AG04449 (cell line): ENCODE data around the gene GPN1.
"Not testable (repeated sequence)": the region's sequence is repeated elsewhere in the genome, so short reads cannot be mapped to it uniquely, and the experiment has no call there.

Experiments used
- CTCF ChIA-PET: fragments of 350-600 bp; formaldehyde crosslinking; extraction: SDS; loops from one replicate; lab custom pipeline; 2021; ENCODE audit warnings: antibody characterized with exemption; lab: Yijun Ruan, JAX
- POLR2A ChIA-PET: fragments of 400-600, 350-600 bp; formaldehyde crosslinking; extraction: SDS; loops from one replicate; lab custom pipeline; 2020; ENCODE audit warnings: antibody characterized with exemption, inconsistent platforms; lab: Yijun Ruan, JAX
- DNase-seq: peaks from one replicate; pipeline ENCODE4 v3.0.0-alpha.2; 2010; ENCODE audit warnings: low read depth, low spot score
- H3K4me3 ChIP-seq: 2 replicates; pipeline ENCODE4 v1.5.1; 2011; ENCODE audit warnings: low read depth, mild to moderate bottlenecking, control low read depth, low read length
- TF ChIP-seq, protein P1 (sequence below): IDR thresholded peaks from one replicate; pipeline ENCODE4 v1.5.1; 2011; ENCODE audit warnings: mild to moderate bottlenecking, moderate library complexity, low read length, control low read depth, inconsistent platforms; ENCODE audit not compliant: insufficient read depth; ENCODE audit errors: missing control alignments

Gene GPN1

DNA sequence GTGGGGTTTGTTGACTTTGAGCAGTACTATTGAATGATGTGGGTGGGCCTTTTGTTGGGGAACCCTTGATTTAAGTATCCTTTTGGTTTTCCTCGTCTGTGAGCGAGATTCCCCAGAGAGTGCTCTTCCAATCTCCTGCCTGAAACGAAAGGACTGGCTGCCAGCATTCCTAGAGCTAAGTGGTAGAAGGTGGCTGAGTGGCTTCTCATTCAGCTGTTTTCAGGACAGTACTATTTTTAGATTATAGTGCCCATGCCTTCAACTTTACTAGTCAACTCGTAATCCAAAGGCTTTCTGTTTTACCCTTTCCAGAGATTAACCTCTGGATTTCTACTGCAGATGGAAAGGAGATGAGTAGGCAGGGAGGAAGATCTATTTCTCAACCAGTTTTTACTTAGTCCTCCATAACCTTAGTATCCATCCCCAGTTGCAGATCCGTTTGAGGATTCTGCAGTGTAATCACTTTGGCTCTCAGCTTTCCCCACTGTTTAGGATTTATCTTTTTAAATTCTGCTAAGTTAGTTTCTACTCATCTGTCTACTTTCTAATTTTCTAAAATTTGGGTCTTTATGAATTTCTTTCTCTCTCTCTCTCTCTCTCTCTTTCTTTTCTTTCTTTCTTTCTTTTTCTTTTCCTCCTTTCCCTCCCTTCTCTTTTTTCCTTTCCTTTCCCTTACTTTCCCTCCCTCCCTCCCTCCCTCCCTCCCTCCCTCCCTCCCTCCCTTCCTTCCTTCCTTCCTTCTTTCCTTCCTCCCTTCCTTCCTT lies 44.1 kb downstream of the GPN1 start:
- CTCF ChIA-PET: interaction anchor here (0.5 to 4.3 kb wide), 2 partner anchors 9 to 26 kb away, joined by 3 to 40 read pairs; no protein-coding TSS in a partner anchor
- POLR2A ChIA-PET: no interaction called here

DNA sequence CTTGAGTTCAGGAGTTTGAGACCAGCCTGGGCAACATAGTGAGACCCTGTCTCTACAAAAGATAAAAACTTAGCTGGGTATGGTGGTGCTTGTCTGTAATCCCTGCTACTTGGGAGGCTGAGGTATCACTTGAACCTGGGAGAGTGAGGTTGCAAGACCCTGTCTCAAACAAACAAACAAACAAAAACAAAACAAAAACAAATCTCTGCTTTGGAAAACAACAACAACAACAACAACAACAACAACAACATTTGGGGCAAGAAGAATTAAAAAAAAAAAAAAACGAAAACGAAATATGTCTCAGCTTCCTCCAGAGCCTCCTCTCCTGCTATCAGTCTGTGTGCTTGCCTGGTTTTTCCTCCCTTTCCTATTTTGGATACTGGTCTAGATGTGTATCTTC lies 51.7 kb downstream of the GPN1 start:
- ChIA-PET POLR2A (no interaction called here), CTCF (interaction anchor here (1.3 to 5.0 kb wide), 3 partner anchors 8 to 34 kb away, joined by 3 to 40 read pairs (median 26); no protein-coding TSS in a partner anchor)
- no peak overlapping the region for H3K4me3 ChIP-seq
- no peak for DNase-seq
- TF ChIP-seq, protein P1, sequence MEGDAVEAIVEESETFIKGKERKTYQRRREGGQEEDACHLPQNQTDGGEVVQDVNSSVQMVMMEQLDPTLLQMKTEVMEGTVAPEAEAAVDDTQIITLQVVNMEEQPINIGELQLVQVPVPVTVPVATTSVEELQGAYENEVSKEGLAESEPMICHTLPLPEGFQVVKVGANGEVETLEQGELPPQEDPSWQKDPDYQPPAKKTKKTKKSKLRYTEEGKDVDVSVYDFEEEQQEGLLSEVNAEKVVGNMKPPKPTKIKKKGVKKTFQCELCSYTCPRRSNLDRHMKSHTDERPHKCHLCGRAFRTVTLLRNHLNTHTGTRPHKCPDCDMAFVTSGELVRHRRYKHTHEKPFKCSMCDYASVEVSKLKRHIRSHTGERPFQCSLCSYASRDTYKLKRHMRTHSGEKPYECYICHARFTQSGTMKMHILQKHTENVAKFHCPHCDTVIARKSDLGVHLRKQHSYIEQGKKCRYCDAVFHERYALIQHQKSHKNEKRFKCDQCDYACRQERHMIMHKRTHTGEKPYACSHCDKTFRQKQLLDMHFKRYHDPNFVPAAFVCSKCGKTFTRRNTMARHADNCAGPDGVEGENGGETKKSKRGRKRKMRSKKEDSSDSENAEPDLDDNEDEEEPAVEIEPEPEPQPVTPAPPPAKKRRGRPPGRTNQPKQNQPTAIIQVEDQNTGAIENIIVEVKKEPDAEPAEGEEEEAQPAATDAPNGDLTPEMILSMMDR: no peak

More for the DNA sequence above, 44.1 kb downstream of the GPN1 start:
- no peak overlapping the region for H3K4me3 ChIP-seq
- TF ChIP-seq, protein P1: no peak
- no peak for DNase-seq

DNA sequence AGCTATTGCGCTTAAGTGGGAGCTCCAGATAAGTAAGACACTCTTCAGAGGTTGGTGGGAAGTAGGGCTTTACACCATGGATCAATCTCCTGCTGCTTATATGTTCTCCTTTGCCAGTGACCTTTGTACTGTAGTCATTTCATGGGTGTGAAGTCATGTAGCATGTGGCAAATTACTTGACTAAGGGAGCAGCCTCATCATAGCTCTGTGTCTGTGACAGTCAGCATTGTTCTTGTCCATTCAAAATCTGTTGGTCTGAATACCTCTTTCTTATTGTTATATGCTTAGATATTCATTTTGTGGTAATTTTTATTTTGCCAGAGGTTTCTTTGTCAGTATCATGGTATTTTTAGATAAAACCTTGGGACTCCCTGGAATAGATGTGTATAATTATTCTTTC lies 53.0 kb downstream of the GPN1 start:
- ChIA-PET POLR2A (interaction anchor here (0.7 to 1.4 kb wide), 2 partner anchors 18 to 80 kb away, joined by 3 to 7 read pairs; partner anchors contain the start of genes SLC4A1AP and SUPT7L), CTCF (interaction anchor here (1.3 to 5.0 kb wide), 24 partner anchors 9 to 1186 kb away, joined by 3 to 74 read pairs (median 12); partner anchors contain the start of genes PPM1G, SLC4A1AP, SUPT7L and ZNF513)
- no peak for DNase-seq
- H3K4me3 ChIP-seq: no peak overlapping the region
- TF ChIP-seq, protein P1: no peak

DNA sequence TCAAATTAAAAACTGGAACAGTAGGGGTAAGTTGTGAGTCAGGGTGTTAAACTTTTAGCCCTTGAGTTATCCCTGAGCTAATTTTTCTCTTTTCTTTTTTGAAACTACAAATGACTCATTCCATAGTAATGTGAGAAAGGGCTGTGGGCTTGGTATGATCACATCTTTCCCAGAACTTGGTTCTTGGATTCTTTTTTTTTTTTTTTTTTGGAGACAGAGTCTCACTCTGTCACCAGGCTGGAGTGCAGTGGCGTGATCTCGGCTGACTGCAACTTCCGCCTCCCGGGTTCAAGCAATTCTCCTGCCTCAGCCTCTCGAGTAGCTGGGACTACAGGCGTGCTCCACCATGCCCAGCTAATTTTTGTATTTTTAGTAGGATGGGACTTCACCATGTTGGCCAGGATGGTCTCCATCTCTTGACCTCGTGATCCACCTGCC lies 53.5 kb downstream of the GPN1 start:
- peak; percentile 85 for DNase-seq
- CTCF ChIA-PET: interaction anchor here (0.7 to 5.0 kb wide), 48 partner anchors 9 to 1186 kb away, joined by 3 to 74 read pairs (median 6); partner anchors contain the start of genes EIF2B4, IFT172, NRBP1 and PPM1G
- H3K4me3 ChIP-seq: not testable (repeated sequence)
- POLR2A ChIA-PET: interaction anchor here (0.7 to 1.4 kb wide), 2 partner anchors 19 to 80 kb away, joined by 3 to 7 read pairs; partner anchors contain the start of genes SLC4A1AP and SUPT7L

DNA sequence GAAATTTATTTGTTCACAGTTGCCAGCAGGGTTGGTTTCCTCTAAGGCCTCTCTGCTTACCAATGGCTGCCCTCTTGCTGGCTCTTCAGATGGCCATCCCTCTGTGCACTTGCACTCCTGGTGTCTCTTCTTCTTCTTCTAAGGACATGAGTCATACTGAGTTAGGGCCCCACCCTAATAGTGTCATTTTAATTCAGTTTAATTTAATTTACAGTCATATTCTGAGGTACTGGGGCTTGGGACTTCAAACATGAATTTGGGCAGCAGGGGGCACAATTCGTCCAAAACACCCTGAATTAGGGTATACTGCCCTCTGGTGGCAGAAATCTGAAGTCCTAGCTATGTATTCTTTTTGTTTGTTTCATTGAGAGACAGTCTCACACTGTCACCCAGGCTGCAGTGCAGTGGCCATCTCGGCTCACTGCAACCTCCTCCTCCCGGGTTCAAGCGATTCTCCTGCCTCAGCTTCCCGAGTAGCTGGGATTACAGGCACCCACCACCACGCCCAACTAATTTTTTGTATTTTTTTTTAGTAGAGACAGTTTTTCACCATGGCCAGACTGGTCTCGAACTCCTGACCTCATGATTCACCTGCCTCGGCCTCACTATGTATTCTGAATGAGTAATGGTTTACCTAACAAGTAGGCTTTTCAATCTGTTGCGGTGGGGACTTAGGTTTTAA lies 54.7 kb downstream of the GPN1 start:
- H3K4me3 ChIP-seq: no peak overlapping the region
- ChIA-PET POLR2A (interaction anchor here (0.7 kb wide), 1 partner anchor 20 kb away, joined by 3 read pairs; no protein-coding TSS in a partner anchor), CTCF (interaction anchor here (0.6 to 5.0 kb wide), 101 partner anchors 8 to 1507 kb away, joined by 3 to 74 read pairs (median 4); partner anchors contain the start of genes EIF2B4, FNDC4, IFT172 and NRBP1)
- TF ChIP-seq, protein P1: peak; percentile 71
- peak; percentile 36 for DNase-seq

DNA sequence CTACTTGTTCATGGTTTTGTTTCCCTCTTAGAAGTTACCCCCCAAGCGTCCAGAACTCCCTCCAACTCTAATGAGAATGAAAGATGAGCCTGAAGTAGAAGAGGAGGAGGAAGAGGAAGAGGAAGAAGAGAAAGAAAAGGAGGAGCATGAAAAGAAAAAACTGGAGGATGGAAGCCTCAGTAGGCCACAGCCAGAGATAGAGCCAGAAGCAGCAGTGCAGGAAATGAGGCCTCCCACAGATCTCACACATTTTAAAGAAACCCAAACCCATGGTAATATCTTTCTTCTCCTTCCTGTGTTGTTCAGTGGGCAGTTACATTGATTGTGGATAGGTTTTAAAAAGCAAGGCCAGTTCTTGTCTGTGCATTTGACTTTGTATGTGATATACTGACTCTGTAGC lies 56.2 kb downstream of the GPN1 start:
- H3K4me3 ChIP-seq, DNase-seq, POLR2A ChIA-PET: not testable (repeated sequence)
- CTCF ChIA-PET: interaction anchor here (0.5 to 5.0 kb wide), 13 partner anchors 11 to 1137 kb away, joined by 3 to 74 read pairs (median 18); partner anchors contain the start of genes PPM1G, SLC4A1AP and SUPT7L
